Thyroid gland (tissue), 4 donors: ENCODE data around the gene RCOR1.

Experiments used
- POLR2A ChIP-seq, 2 donors: fragments of 450-650 bp; IDR thresholded peaks; one replicate each; pipeline ENCODE4 v1.6.1; 2017; ENCODE audit warnings: antibody characterized with exemption in 2 of 2, mild to moderate bottlenecking in 2 of 2, moderate library complexity in 1 of 2
- TF ChIP-seq, protein P1 (sequence below), 6 experiments: fragments of 200-600 bp in 3 of 6; fragments of 450-650 bp in 3 of 6; sonication (generic) in 3 of 6; IDR thresholded peaks; one replicate each; pipeline ENCODE4 v1.5.1; 2016 to 2019; ENCODE audit warnings: antibody characterized with exemption in 6 of 6, mild to moderate bottlenecking in 2 of 6, inconsistent platforms in 1 of 6, moderate library complexity in 1 of 6

DNA sequence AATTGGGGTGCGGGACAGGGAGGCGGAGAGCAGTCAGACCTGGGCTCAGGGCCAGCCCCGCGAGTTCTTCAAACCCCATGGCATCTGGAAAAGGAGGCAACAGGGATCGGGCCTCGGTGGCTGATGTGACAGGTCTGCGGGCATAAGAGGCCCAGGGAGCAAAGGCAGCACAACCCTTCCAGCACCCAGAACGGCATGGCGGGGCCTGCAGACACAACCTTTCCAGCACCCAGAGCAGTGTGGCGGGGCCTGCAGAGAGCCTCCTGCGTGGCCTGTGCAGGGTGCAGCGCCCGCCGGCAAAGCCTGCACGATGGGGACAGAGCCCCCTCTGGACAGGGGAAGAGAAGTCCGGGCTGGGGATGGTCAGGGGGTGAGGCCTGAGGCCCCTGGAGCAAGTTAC, 158.6 kb downstream of the RCOR1 start:
- TF ChIP-seq, protein P1, sequence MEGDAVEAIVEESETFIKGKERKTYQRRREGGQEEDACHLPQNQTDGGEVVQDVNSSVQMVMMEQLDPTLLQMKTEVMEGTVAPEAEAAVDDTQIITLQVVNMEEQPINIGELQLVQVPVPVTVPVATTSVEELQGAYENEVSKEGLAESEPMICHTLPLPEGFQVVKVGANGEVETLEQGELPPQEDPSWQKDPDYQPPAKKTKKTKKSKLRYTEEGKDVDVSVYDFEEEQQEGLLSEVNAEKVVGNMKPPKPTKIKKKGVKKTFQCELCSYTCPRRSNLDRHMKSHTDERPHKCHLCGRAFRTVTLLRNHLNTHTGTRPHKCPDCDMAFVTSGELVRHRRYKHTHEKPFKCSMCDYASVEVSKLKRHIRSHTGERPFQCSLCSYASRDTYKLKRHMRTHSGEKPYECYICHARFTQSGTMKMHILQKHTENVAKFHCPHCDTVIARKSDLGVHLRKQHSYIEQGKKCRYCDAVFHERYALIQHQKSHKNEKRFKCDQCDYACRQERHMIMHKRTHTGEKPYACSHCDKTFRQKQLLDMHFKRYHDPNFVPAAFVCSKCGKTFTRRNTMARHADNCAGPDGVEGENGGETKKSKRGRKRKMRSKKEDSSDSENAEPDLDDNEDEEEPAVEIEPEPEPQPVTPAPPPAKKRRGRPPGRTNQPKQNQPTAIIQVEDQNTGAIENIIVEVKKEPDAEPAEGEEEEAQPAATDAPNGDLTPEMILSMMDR (IDR thresholded peaks at IDR 0.05) = no peak
- no peak for TF ChIP-seq POLR2A (IDR thresholded peaks at IDR 0.05)
